HepG2 (cell line): ENCODE data around the gene BRCA1. TPM values are rescaled to one million over a fixed set of nuclear protein-coding genes. Genes with fewer than 3 reads are reported as not detected.

Source experiments
- KDM2A ChIP-seq: sonication (generic); formaldehyde crosslinking; IDR thresholded peaks from 2 replicates; pipeline ENCODE4 v1.4.0; 2020; ENCODE audit warnings: low read depth, missing genetic modification reagents, borderline replicate concordance
- NR2F1 ChIP-seq, 2 experiments: fragments of 450-650 bp in 1 of 2; formaldehyde crosslinking in 1 of 2; IDR thresholded peaks; 2 replicates each; pipeline versions ENCODE4 v1.5.0 to v1.6.1; 2016 to 2020; ENCODE audit warnings: mild to moderate bottlenecking in 1 of 2, missing compliant biosample characterization in 1 of 2, missing genetic modification reagents in 1 of 2, moderate library complexity in 1 of 2
- PRDM10 ChIP-seq: sonication (generic); formaldehyde crosslinking; IDR thresholded peaks from 2 replicates; pipeline ENCODE4 v1.4.0; 2020; ENCODE audit warnings: low read depth, missing genetic modification reagents
- UBTF ChIP-seq: sonication (generic); formaldehyde crosslinking; IDR thresholded peaks from 2 replicates; pipeline ENCODE4 v1.4.0; 2020; ENCODE audit warnings: mild to moderate bottlenecking, missing genetic modification reagents
- ZNF225 ChIP-seq: sonication (generic); formaldehyde crosslinking; IDR thresholded peaks from 2 replicates; pipeline ENCODE4 v1.4.0; 2020; ENCODE audit warnings: mild to moderate bottlenecking, missing genetic modification reagents
- ZNF234 ChIP-seq: sonication (generic); formaldehyde crosslinking; conservative IDR thresholded peaks from 2 replicates; pipeline ENCODE4 v1.5.1; 2020; ENCODE audit warnings: mild to moderate bottlenecking, missing genetic modification reagents
- ZNF407 ChIP-seq: sonication (generic); formaldehyde crosslinking; IDR thresholded peaks from one replicate; pipeline ENCODE4 v1.5.1; 2020; ENCODE audit warnings: mild to moderate bottlenecking, missing genetic modification reagents; ENCODE audit errors: not compliant biosample characterization
- ZNF687 ChIP-seq: sonication (generic); formaldehyde crosslinking; IDR thresholded peaks from 2 replicates; pipeline ENCODE4 v1.5.1; 2020; ENCODE audit warnings: mild to moderate bottlenecking, missing genetic modification reagents, moderate library complexity
- polyA plus RNA-seq, 8 experiments: library from polyadenylated mRNA; depleted of rRNA in 3 of 8; stranded (reverse) in 7 of 8; unstranded in 1 of 8; fragments of >200 nt; fragmentation: Illumina TruSeq in 4 of 8; extraction: Trizol in 4 of 8; gene quantifications; 2 replicates each; pipeline versions ENCODE4 v1.2.1 to v1.2.3, GENCODE V29; 2011 to 2016; ENCODE audit warnings: low read depth in 4 of 8, missing spikeins in 1 of 8, mixed read lengths in 1 of 8; ENCODE audit not compliant: insufficient read depth in 1 of 8
- total RNA-seq, 5 experiments: library from RNA; depleted of rRNA; stranded (reverse); fragments of >200 nt; fragmentation: Illumina TruSeq; extraction: Trizol; gene quantifications; 2 replicates each; pipeline ENCODE4 v1.2.3, GENCODE V29; 2016; ENCODE audit warnings: low read depth in 1 of 5

Gene BRCA1
- total and polyA plus RNA-seq, 2 of the 13 experiments (the other 11 are each of a cell fraction or from before 2014, with no cell fraction given), result 13.3 to 37.5 TPM

GRCh38 chr17:43028221-43028861 is 96.8 kb downstream of the BRCA1 start (continued):
- peak; percentile 74 for TF ChIP-seq UBTF (CRISPR knock-in tag)
- TF ChIP-seq ZNF225 (CRISPR knock-in tag), result peak; percentile 21; the same call in 1 of the 2 replicates
- no peak for TF ChIP-seq ZNF234 (CRISPR knock-in tag)
- peak; percentile 18; the same call in 1 of the 2 replicates for TF ChIP-seq KDM2A (CRISPR knock-in tag)
- TF ChIP-seq NR2F1 (CRISPR knock-in tag; IDR thresholded peaks at IDR 0.05), result peak in 1 of 2 experiments; percentile 66; a peak in 2 of 4 replicates
- TF ChIP-seq ZNF687, result peak; percentile 85
- TF ChIP-seq ZNF407 (CRISPR knock-in tag), result peak; percentile 39
- no peak for TF ChIP-seq PRDM10 (CRISPR knock-in tag)
